GM06990 (cell line): Measurements from ENCODE around the gene SYT8.
"Not testable (repeated sequence)": the region's sequence is repeated elsewhere in the genome, so short reads cannot be mapped to it uniquely, and the experiment has no call there.

Experiments used
- DNase-seq: peaks from one replicate; pipeline ENCODE4 v3.0.0-alpha.2; 2011; ENCODE audit not compliant: insufficient read length; ENCODE audit errors: extremely low read depth
- H3K27me3 ChIP-seq: replicated peaks from 2 replicates; pipeline ENCODE4 v1.6.0; 2011; ENCODE audit warnings: low read length; ENCODE audit not compliant: control insufficient read depth, insufficient read depth
- H3K36me3 ChIP-seq: 2 replicates; pipeline ENCODE4 v1.5.1; 2011; ENCODE audit warnings: low read length; ENCODE audit not compliant: control insufficient read depth, insufficient read depth
- H3K4me3 ChIP-seq: replicated peaks from 2 replicates; pipeline ENCODE4 v1.5.1; 2011; ENCODE audit warnings: low read depth, mild to moderate bottlenecking, control low read depth, low read length
- CTCF ChIP-seq: IDR thresholded peaks from 2 replicates; pipeline ENCODE4 v1.5.1; 2011; ENCODE audit warnings: low read length, control low read depth, mild to moderate bottlenecking, inconsistent platforms; ENCODE audit not compliant: insufficient read depth, poor library complexity, severe bottlenecking

The SYT8 gene

GRCh38 chr11:1883346-1884302 lies 48.8 kb downstream of the SYT8 start:
- no peak for TF ChIP-seq CTCF
- H3K36me3 ChIP-seq = peaks cover 54% of the 10 kb centered on the region
- no peak overlapping the region for H3K4me3 ChIP-seq
- no peak for DNase-seq
- no peaks in the 10 kb centered on the region for H3K27me3 ChIP-seq

- Histone ChIP-seq H3K4me3 (no peak overlapping the region), H3K27me3 (no peaks in the 10 kb centered on the region), H3K36me3 (peaks cover 57% of the 10 kb centered on the region)
- no peak for DNase-seq
- TF ChIP-seq CTCF = no peak
Measured at GRCh38 chr11:1884303-1884700, 49.5 kb downstream of the SYT8 start.

DNA sequence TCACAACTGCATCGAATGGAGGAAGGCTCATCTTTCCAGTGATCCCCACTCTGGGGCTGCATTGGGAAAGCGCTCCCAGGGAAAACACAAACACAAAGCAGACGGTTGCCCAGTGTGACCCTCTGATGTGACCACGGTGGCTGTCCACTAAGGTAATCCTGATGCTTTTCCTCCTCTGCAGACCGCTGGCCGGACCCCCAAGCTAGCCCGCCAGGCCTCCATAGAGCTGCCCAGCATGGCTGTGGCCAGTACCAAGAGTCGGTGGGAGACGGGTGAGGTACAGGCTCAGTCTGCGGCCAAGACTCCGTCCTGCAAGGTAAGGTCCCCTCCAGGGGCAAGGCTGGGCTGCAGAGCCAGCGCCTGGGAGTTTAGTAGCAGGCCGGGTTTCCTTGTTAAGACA lies 51.8 kb downstream of the SYT8 start:
- H3K4me3 ChIP-seq, DNase-seq, H3K27me3 ChIP-seq: not testable (repeated sequence)
- H3K36me3 ChIP-seq = peaks cover 49% of the 10 kb centered on the region
